ENCODE results near the gene RBM4.

The RBM4 gene

GRCh38 chr11:66659763-66660162 lies 21.3 kb downstream of the RBM4 start:
- DNase-seq: no peak

GRCh38 chr11:66663741-66664296 lies 25.3 kb downstream of the RBM4 start:
- DNase-seq: no peak

- DNase-seq: no peak
Measured at GRCh38 chr11:66665369-66665768, 26.9 kb downstream of the RBM4 start.

GRCh38 chr11:66670816-66671215 lies 32.3 kb downstream of the RBM4 start:
- DNase-seq: no peak

- no peak for DNase-seq
Measured at GRCh38 chr11:66674964-66675602, 36.6 kb downstream of the RBM4 start.

- no peak for DNase-seq
Measured at GRCh38 chr11:66676282-66676919, 37.9 kb downstream of the RBM4 start.

GRCh38 chr11:66676931-66677598 lies 38.6 kb downstream of the RBM4 start:
- no peak for DNase-seq

- DNase-seq: peak; percentile 96
Measured at GRCh38 chr11:66677599-66678375, 39.3 kb downstream of the RBM4 start, which contains the start of gene RBM4B. Gene RBM4B (minus strand): TSS chr11:66677887. CDS start chr11:66677079, 808 bp downstream.

- no peak for DNase-seq
Measured at GRCh38 chr11:66680966-66681645, 42.6 kb downstream of the RBM4 start.

GRCh38 chr11:66683877-66684276 lies 45.4 kb downstream of the RBM4 start:
- DNase-seq: no peak

GRCh38 chr11:66684635-66685034 lies 46.1 kb downstream of the RBM4 start:
- DNase-seq: no peak

GRCh38 chr11:66685276-66686099 lies 47.0 kb downstream of the RBM4 start:
- no peak for DNase-seq

GRCh38 chr11:66686100-66686785 lies 47.7 kb downstream of the RBM4 start:
- DNase-seq: no peak

- no peak for DNase-seq
Measured at GRCh38 chr11:66686801-66687750, 48.6 kb downstream of the RBM4 start.

GRCh38 chr11:66687831-66688281 lies 49.4 kb downstream of the RBM4 start:
- no peak for DNase-seq

- no peak for DNase-seq
Measured at GRCh38 chr11:66688561-66689534, 50.3 kb downstream of the RBM4 start.

- no peak for DNase-seq
Measured at GRCh38 chr11:66689661-66690590, 51.4 kb downstream of the RBM4 start.

Data from NCI-H146 (cell line).